Spleen (tissue), 11 donors: Measurements from ENCODE around the gene GAGE10. TPM values are rescaled to one million over a fixed set of nuclear protein-coding genes. Genes with fewer than 3 reads are reported as not detected.
"Not testable (repeated sequence)": the region's sequence is repeated elsewhere in the genome, so short reads cannot be mapped to it uniquely, and the experiment has no call there.

Source experiments
- DNase-seq: peaks from one replicate; pipeline ENCODE4 v3.0.0-alpha.2; 2020
- H3K27ac ChIP-seq, 8 donors: fragments of 200-600 bp; sonication (generic) in 7 of 8; 1 replicate in 4 of 8; 2 replicates in 4 of 8; pipeline versions ENCODE4 v1.5.0 to v1.8.0; 2016 to 2021; ENCODE audit warnings: inconsistent platforms in 4 of 8, mild to moderate bottlenecking in 4 of 8, moderate library complexity in 1 of 8
- H3K27me3 ChIP-seq, 7 donors: fragments of 200-600 bp; sonication (generic) in 6 of 7; replicated peaks in 1 of 7; 1 replicate in 4 of 7; 2 replicates in 3 of 7; pipeline versions ENCODE4 v1.5.0 to v1.8.0; 2016 to 2021; ENCODE audit warnings: inconsistent platforms in 3 of 7, mild to moderate bottlenecking in 1 of 7
- H3K36me3 ChIP-seq, 6 donors: fragments of 200-600 bp; sonication (generic) in 5 of 6; 1 replicate in 4 of 6; 2 replicates in 2 of 6; pipeline versions ENCODE4 v1.5.0 to v1.8.0; 2016 to 2021; ENCODE audit warnings: inconsistent platforms in 2 of 6
- H3K4me1 ChIP-seq, 6 donors: fragments of 200-600 bp; sonication (generic) in 5 of 6; 1 replicate in 3 of 6; 2 replicates in 3 of 6; pipeline versions ENCODE4 v1.5.0 to v1.8.0; 2016 to 2021; ENCODE audit warnings: inconsistent platforms in 3 of 6
- H3K4me3 ChIP-seq, 8 donors: fragments of 200-600 bp; sonication (generic) in 7 of 8; 1 replicate in 4 of 8; 2 replicates in 4 of 8; pipeline versions ENCODE4 v1.5.0 to v1.8.0; 2016 to 2021; ENCODE audit warnings: inconsistent platforms in 4 of 8, mild to moderate bottlenecking in 4 of 8, moderate library complexity in 2 of 8
- H3K9me3 ChIP-seq, 8 donors: fragments of 200-600 bp; sonication (generic) in 7 of 8; 1 replicate in 4 of 8; 2 replicates in 4 of 8; pipeline versions ENCODE4 v1.5.0 to v1.8.0; 2016 to 2021; ENCODE audit warnings: inconsistent platforms in 4 of 8
- CTCF ChIP-seq, 11 experiments: fragments of 200-600 bp in 7 of 11; fragments of 450-650 bp in 4 of 11; sonication (generic) in 4 of 11; IDR thresholded peaks in 8 of 11; conservative IDR thresholded peaks in 3 of 11; 1 replicate in 7 of 11; 2 replicates in 4 of 11; pipeline versions ENCODE4 v1.4.0 to v1.8.0; 2016 to 2021; ENCODE audit warnings: antibody characterized with exemption in 11 of 11, inconsistent platforms in 4 of 11, mild to moderate bottlenecking in 1 of 11
- POLR2A ChIP-seq, 3 donors: fragments of 450-650 bp; IDR thresholded peaks; one replicate each; pipeline ENCODE4 v1.5.1; 2017; ENCODE audit warnings: antibody characterized with exemption in 3 of 3, mild to moderate bottlenecking in 1 of 3
- POLR2AphosphoS5 ChIP-seq, 3 donors: sonication (generic); formaldehyde crosslinking; IDR thresholded peaks; one replicate each; pipeline ENCODE4 v1.5.1; 2017; ENCODE audit warnings: antibody characterized with exemption in 3 of 3
- WGBS, 5 donors: extraction: QIAGEN DNeasy Blood & Tissue Kit in 3 of 5; methylation state at CpG; one replicate each; pipeline versions ENCODE4 v1.1.5 to v1.1.7; 2013 to 2018; 5-methylcytosine and 5-hydroxymethylcytosine counted together
- intact Hi-C: fragments of 100-400 bp; cut with DNase I; formaldehyde crosslinking; loops from one replicate; pipeline ENCODE4 v1.15.0; 2023; ENCODE audit warnings: low total_unique reads
- polyA plus RNA-seq, 3 donors: library from polyadenylated mRNA; stranded (reverse); fragments of 200-250 nt; gene quantifications; one replicate each; pipeline ENCODE4 v1.2.1, GENCODE V29; 2013
- total RNA-seq, 7 donors: library from RNA; depleted of rRNA in 3 of 7; stranded (reverse); fragments of >200 nt in 3 of 7; fragmentation: NEBNext Ultra II Directional in 4 of 7; extraction: Animal tissue kit (Norgen Biotek cat#: 25700) in 4 of 7; gene quantifications; one replicate each; pipeline versions ENCODE4 v1.1.0 to v1.2.1, GENCODE V29; 2016 to 2021
- donor health status: healthy with polysubstance abuse.
- donor health status: DM: no; HTN: no; CAD: no; lungs with moderate emphysema.
- donor health status: DM: no; HTN: no; CAD: no.
- donor health status: Bipolar disorder and iron deficiency.
- donor health status: healthy.
- donor health status: DM: no; HTN: no; CAD: no.
- donor health status: DM: yes; HTN: yes; CAD: no.

The GAGE10 gene
- total and polyA plus RNA-seq, 10 donors: not detected

- H3K27me3 ChIP-seq: no peaks in the 10 kb centered on the region
Observed at GRCh38 chrX:49316085-49316484, 12.6 kb downstream of the GAGE10 start.

GRCh38 chrX:49321737-49322136 is 18.3 kb downstream of the GAGE10 start, which contains the start of gene GAGE12J:
Gene GAGE12J, plus strand, starts transcription at chrX:49322037. Its CDS starts 1,157 bp downstream, at chrX:49323194.
- H3K4me1 ChIP-seq, H3K27ac ChIP-seq, H3K9me3 ChIP-seq, H3K4me3 ChIP-seq, H3K36me3 ChIP-seq, intact Hi-C loops, DNase-seq, H3K27me3 ChIP-seq: not testable (repeated sequence)
- 88% methylated on average over 1 of the region's 16 CpGs; no CpG with 5 or more reads in 4 of the 5 donors for WGBS, 5 donors

More at GRCh38 chrX:49316085-49316484, 12.6 kb downstream of the GAGE10 start:
- TF ChIP-seq POLR2A (IDR thresholded peaks at IDR 0.05): no peak
- no peak for TF ChIP-seq CTCF (IDR thresholded peaks at IDR 0.05 in 8 of 11, conservative IDR thresholded peaks at IDR 0.05 in 3 of 11)
- no peak for TF ChIP-seq POLR2AphosphoS5 (IDR thresholded peaks at IDR 0.05)
- DNase-seq: no peak
- H3K4me3 ChIP-seq: no peak overlapping the region
- no peaks in the 10 kb centered on the region for H3K9me3 ChIP-seq
- H3K27ac ChIP-seq: no peak overlapping the region
- no peaks in the 10 kb centered on the region for H3K36me3 ChIP-seq
- intact Hi-C loops: no loop called here
- no peaks in the 10 kb centered on the region for H3K4me1 ChIP-seq
- WGBS, 5 donors: 66 to 85% (median 70%) methylated on average over 4 of the region's 4 CpGs

- H3K4me3 ChIP-seq, H3K4me1 ChIP-seq, intact Hi-C loops, H3K27ac ChIP-seq, DNase-seq, H3K36me3 ChIP-seq, H3K27me3 ChIP-seq, H3K9me3 ChIP-seq: not testable (repeated sequence)
- WGBS, 5 donors: no CpG with 5 or more reads among the region's 27 CpGs
Observed at GRCh38 chrX:49322266-49322665, 18.8 kb downstream of the GAGE10 start.

- H3K4me3 ChIP-seq, H3K4me1 ChIP-seq, H3K27me3 ChIP-seq, DNase-seq, intact Hi-C loops, H3K36me3 ChIP-seq, H3K27ac ChIP-seq, H3K9me3 ChIP-seq: not testable (repeated sequence)
- WGBS, 5 donors: 61 to 77% methylated on average over 3 to 4 of the region's 7 CpGs; no CpG with 5 or more reads in 3 of the 5 donors
Observed at GRCh38 chrX:49323735-49324134, 20.3 kb downstream of the GAGE10 start.

GRCh38 chrX:49330421-49330820 is 27.0 kb downstream of the GAGE10 start:
- intact Hi-C loops, H3K27me3 ChIP-seq, H3K36me3 ChIP-seq, DNase-seq, H3K9me3 ChIP-seq, H3K4me3 ChIP-seq, H3K27ac ChIP-seq, H3K4me1 ChIP-seq: not testable (repeated sequence)
- WGBS, 5 donors: 74 to 92% (median 82%) methylated on average over 2 to 10 of the region's 11 CpGs

- H3K27ac ChIP-seq, H3K4me3 ChIP-seq, H3K36me3 ChIP-seq, DNase-seq, H3K4me1 ChIP-seq, intact Hi-C loops, H3K9me3 ChIP-seq, H3K27me3 ChIP-seq: not testable (repeated sequence)
- WGBS, 5 donors: no CpG with 5 or more reads among the region's 16 CpGs
Observed at GRCh38 chrX:49331282-49331681, 27.8 kb downstream of the GAGE10 start, which contains the start of gene GAGE13. Gene GAGE13, plus strand, starts transcription at chrX:49331582. Its CDS starts 1,156 bp downstream, at chrX:49332738.

GRCh38 chrX:49331841-49332240 is 28.4 kb downstream of the GAGE10 start:
- H3K9me3 ChIP-seq, intact Hi-C loops: not testable (repeated sequence)
- 92% methylated on average over 20 of the region's 26 CpGs; no CpG with 5 or more reads in 4 of the 5 donors for WGBS, 5 donors

GRCh38 chrX:49341449-49341848 is 38.0 kb downstream of the GAGE10 start:
- H3K4me1 ChIP-seq, H3K9me3 ChIP-seq, H3K4me3 ChIP-seq, intact Hi-C loops, H3K36me3 ChIP-seq, H3K27me3 ChIP-seq, H3K27ac ChIP-seq: not testable (repeated sequence)
- peak; percentile 84 for DNase-seq
- WGBS, 5 donors: 93 to 97% (median 94%) methylated on average over 11 to 14 of the region's 24 CpGs; no CpG with 5 or more reads in 2 of the 5 donors

More at GRCh38 chrX:49331841-49332240, 28.4 kb downstream of the GAGE10 start:
- H3K4me3 ChIP-seq, H3K27me3 ChIP-seq, H3K36me3 ChIP-seq, DNase-seq, H3K27ac ChIP-seq, H3K4me1 ChIP-seq: not testable (repeated sequence)

- H3K9me3 ChIP-seq, intact Hi-C loops, H3K4me3 ChIP-seq, H3K27ac ChIP-seq, H3K27me3 ChIP-seq, H3K36me3 ChIP-seq, DNase-seq, H3K4me1 ChIP-seq: not testable (repeated sequence)
- WGBS, 5 donors: 77 to 83% (median 80%) methylated on average over 10 to 14 of the region's 15 CpGs
Observed at GRCh38 chrX:49344496-49345175, 41.2 kb downstream of the GAGE10 start.

GRCh38 chrX:49345402-49345801 is 42.0 kb downstream of the GAGE10 start:
- H3K4me3 ChIP-seq, H3K27me3 ChIP-seq, DNase-seq, H3K4me1 ChIP-seq, H3K9me3 ChIP-seq, H3K36me3 ChIP-seq, H3K27ac ChIP-seq, intact Hi-C loops: not testable (repeated sequence)
- 78 to 88% (median 81%) methylated on average over 3 to 8 of the region's 10 CpGs for WGBS, 5 donors
